Hepatocyte (in vitro differentiated cells): ENCODE results near the gene BCL11A.

Source experiments
- EZH2 ChIP-seq: fragments of 200-600 bp; sonication (generic); IDR thresholded peaks from 2 replicates; pipeline ENCODE4 v1.6.1; 2016; ENCODE audit warnings: antibody characterized with exemption, mild to moderate bottlenecking, borderline replicate concordance
- TF ChIP-seq, protein P1 (sequence below): fragments of 200-600 bp; sonication (generic); IDR thresholded peaks from 2 replicates; pipeline ENCODE4 v1.5.1; 2016; ENCODE audit warnings: antibody characterized with exemption, mild to moderate bottlenecking; ENCODE audit not compliant: poor library complexity

GRCh38 chr2:60515721-60516226 is 37.7 kb downstream of the BCL11A start:
- TF ChIP-seq, protein P1, sequence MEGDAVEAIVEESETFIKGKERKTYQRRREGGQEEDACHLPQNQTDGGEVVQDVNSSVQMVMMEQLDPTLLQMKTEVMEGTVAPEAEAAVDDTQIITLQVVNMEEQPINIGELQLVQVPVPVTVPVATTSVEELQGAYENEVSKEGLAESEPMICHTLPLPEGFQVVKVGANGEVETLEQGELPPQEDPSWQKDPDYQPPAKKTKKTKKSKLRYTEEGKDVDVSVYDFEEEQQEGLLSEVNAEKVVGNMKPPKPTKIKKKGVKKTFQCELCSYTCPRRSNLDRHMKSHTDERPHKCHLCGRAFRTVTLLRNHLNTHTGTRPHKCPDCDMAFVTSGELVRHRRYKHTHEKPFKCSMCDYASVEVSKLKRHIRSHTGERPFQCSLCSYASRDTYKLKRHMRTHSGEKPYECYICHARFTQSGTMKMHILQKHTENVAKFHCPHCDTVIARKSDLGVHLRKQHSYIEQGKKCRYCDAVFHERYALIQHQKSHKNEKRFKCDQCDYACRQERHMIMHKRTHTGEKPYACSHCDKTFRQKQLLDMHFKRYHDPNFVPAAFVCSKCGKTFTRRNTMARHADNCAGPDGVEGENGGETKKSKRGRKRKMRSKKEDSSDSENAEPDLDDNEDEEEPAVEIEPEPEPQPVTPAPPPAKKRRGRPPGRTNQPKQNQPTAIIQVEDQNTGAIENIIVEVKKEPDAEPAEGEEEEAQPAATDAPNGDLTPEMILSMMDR, result no peak
- TF ChIP-seq EZH2, result no peak
